Osteoblast (primary cell): Measurements from ENCODE around the gene NPDC1. TPM values are rescaled to one million over a fixed set of nuclear protein-coding genes. Genes with fewer than 3 reads are reported as not detected.

Experiments used
- DNase-seq: peaks from one replicate; pipeline ENCODE4 v3.0.0; 2011; ENCODE audit warnings: low spot score, mixed read lengths; ENCODE audit not compliant: insufficient read length; ENCODE audit errors: missing footprints
- H2AFZ ChIP-seq: 2 replicates; pipeline ENCODE4 v1.6.0; 2011; ENCODE audit warnings: mild to moderate bottlenecking, low read length
- H3K27ac ChIP-seq: 2 replicates; pipeline ENCODE4 v1.5.1; 2011; ENCODE audit warnings: mild to moderate bottlenecking, low read depth, low read length, moderate library complexity
- H3K27me3 ChIP-seq: 2 replicates; pipeline ENCODE4 v1.6.0; 2012; ENCODE audit warnings: mild to moderate bottlenecking, control low read depth, inconsistent platforms, low read length, moderate library complexity; ENCODE audit not compliant: insufficient read depth
- H3K36me3 ChIP-seq: 2 replicates; pipeline ENCODE4 v1.5.1; 2011; ENCODE audit warnings: mild to moderate bottlenecking, low read length, control low read depth, moderate library complexity; ENCODE audit not compliant: insufficient read depth
- H3K4me1 ChIP-seq: 2 replicates; pipeline ENCODE4 v1.5.1; 2011; ENCODE audit warnings: mild to moderate bottlenecking, low read length, control low read depth, moderate library complexity; ENCODE audit not compliant: insufficient read depth
- H3K4me2 ChIP-seq: 2 replicates; pipeline ENCODE4 v1.6.0; 2011; ENCODE audit warnings: mild to moderate bottlenecking, low read length; ENCODE audit not compliant: insufficient read depth
- H3K4me3 ChIP-seq: fragments of 200-600 bp; sonication (generic); 3 replicates; pipeline ENCODE4 v1.5.1; 2012; ENCODE audit warnings: mild to moderate bottlenecking, low read length, inconsistent platforms; ENCODE audit not compliant: insufficient read depth
- H3K79me2 ChIP-seq: 2 replicates; pipeline ENCODE4 v1.6.0; 2012; ENCODE audit warnings: mild to moderate bottlenecking, low read length, control low read depth, inconsistent platforms; ENCODE audit not compliant: insufficient read depth
- H3K9me3 ChIP-seq: 2 replicates; pipeline ENCODE4 v1.5.1; 2011; ENCODE audit warnings: low read depth, low read length, control low read depth
- H4K20me1 ChIP-seq: 2 replicates; pipeline ENCODE4 v1.6.0; 2012; ENCODE audit warnings: mild to moderate bottlenecking, low read length, control low read depth; ENCODE audit not compliant: insufficient read depth
- total RNA-seq: library from RNA; depleted of rRNA; stranded (reverse); fragments of >200 nt; gene quantifications from 2 replicates; pipeline ENCODE4 v1.2.3, GENCODE V29; 2012
- TF ChIP-seq, protein P1 (sequence below): IDR thresholded peaks from 2 replicates; pipeline ENCODE4 v1.5.1; 2011; ENCODE audit warnings: mild to moderate bottlenecking, low read depth, low read length, moderate library complexity; ENCODE audit errors: extremely low read depth

Gene NPDC1
- total RNA-seq, 1 donor, result 10.1 TPM

DNA sequence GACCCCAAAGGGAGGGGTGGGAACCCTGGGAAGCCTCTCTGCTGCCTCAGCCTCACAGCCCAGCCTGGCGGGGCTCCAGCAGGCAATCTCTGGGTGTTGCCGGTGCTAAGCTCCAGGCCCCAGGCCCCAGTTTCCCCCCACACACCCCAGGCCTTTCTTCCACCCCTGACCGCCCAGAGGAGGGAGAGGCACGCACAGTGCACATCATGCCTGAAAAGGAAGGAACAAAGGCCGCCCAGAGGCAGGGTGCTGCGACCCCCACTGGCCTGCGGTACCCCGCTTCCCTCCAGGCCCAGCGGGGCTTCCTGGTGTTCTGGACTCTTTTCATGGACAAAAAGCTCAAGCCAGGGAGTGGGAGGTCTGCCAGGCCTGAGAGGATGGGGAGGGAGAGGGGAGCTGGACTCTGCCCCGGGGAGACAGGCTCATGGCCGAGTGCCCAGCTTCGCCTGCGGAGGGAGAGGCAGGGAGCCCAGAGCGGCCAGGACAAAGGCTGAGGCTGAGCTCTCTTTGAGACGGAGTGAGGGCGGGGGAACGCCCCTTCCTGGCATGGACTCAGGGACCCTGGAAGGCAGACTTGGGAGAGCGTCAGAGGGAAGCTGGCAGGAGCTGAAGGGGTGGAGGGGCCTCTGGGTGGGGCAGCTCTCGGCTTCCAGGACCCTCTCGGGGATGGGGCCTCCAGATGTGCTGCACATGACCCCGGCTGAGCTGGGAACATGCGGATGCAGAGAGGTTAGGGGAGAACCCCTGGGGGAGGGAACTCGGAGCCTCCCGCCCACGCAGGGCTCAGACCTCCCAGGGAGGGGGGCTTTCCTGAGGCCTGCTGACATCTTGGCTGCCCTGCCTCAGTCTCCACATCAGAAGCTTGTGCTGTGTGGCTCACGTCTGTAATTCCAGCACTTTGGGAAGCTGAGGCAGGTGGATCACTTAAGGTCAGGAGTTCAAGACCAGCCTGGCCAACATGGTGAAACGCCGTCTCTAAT, 9.7 kb upstream of the NPDC1 start:
- TF ChIP-seq, protein P1, sequence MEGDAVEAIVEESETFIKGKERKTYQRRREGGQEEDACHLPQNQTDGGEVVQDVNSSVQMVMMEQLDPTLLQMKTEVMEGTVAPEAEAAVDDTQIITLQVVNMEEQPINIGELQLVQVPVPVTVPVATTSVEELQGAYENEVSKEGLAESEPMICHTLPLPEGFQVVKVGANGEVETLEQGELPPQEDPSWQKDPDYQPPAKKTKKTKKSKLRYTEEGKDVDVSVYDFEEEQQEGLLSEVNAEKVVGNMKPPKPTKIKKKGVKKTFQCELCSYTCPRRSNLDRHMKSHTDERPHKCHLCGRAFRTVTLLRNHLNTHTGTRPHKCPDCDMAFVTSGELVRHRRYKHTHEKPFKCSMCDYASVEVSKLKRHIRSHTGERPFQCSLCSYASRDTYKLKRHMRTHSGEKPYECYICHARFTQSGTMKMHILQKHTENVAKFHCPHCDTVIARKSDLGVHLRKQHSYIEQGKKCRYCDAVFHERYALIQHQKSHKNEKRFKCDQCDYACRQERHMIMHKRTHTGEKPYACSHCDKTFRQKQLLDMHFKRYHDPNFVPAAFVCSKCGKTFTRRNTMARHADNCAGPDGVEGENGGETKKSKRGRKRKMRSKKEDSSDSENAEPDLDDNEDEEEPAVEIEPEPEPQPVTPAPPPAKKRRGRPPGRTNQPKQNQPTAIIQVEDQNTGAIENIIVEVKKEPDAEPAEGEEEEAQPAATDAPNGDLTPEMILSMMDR, result no peak
- Histone ChIP-seq H3K27ac (no peak overlapping the region), H3K4me1 (no peaks in the 10 kb centered on the region), H3K27me3 (peaks cover 38% of the 10 kb centered on the region), H3K79me2 (no peaks in the 10 kb centered on the region), H3K9me3 (no peaks in the 10 kb centered on the region), H2AFZ (no peak overlapping the region), H4K20me1 (no peaks in the 10 kb centered on the region), H3K4me3 (no peak overlapping the region), H3K36me3 (no peaks in the 10 kb centered on the region), H3K4me2 (no peak overlapping the region)
- DNase-seq, result peak; percentile 98

DNA sequence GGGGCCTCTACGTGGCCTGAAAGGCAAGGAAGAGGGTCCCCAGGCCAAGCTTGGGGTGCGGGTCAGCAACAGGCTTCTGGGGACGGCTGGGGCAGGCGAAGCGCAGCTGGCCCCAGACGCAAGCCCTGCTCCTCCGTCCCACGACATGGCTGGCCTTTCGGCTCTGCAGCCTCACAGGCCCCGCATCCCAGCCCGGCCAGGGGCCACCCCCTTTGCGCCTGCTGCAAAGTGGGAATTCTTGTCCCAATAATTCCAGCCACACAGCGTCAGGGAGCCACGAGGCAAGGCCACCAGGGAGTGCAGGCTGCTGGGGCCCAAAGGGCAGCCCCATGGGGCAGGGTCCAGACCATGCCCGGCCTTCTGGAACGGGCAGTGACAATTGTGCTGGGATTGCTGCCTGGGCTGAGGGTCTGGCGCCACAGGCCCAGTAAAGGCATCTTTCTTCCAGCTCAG, 9.0 kb upstream of the NPDC1 start:
- TF ChIP-seq, protein P1, result no peak
- Histone ChIP-seq H3K27me3 (peaks cover 42% of the 10 kb centered on the region), H3K9me3 (no peaks in the 10 kb centered on the region), H2AFZ (no peak overlapping the region), H4K20me1 (no peaks in the 10 kb centered on the region), H3K4me3 (no peak overlapping the region), H3K27ac (no peak overlapping the region), H3K4me2 (no peak overlapping the region), H3K36me3 (no peaks in the 10 kb centered on the region), H3K79me2 (no peaks in the 10 kb centered on the region), H3K4me1 (no peaks in the 10 kb centered on the region)
- DNase-seq, result no peak

DNA sequence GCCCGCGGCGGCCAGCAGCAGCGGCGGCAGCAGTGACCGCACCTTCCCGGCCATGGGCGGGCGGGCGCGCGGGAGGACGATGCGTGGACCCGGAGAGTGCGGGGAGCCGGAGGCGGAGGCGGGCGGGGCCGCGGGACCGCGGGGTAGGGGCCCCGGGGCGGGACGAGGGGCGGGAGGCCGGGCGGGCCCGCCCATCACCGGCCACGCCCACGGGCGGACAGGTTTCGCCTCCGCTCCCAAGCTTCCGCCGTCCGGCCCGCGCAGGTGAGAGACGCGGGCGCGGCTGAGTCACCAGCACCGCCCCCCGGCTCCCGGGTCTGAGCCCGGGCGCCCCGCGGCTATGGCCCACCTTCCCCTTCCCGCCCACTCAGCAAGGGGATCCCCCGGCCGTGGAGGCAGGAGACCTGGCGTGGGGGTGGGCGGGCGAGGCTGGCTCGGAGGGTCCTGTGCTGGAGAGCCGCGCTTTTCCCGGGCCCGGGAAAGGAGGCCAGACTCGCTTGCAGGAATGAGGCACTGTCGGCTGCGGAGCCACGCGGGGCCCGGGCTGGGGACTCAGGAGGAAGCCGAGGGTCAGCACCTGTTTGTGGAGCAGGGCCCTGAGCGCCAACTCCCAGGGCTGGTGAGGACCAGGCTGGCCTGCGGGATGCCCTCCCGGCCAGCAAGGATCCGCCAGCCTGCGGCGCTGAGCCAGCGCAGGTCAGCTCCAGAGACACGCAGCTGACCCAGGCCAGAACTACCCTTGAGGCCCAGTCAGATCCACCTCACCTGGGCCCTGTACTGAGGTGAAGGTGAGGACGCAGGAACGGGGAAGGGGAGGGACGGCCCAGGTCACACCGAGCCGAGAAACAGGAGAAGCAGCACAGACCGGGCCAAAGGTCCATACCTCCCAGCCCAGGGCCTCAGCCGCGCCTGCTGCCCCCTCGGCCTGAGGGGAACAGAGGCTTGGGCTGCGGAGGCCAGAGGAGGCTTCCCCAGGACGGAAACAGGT, 8.3 kb upstream of the NPDC1 start, which contains the start of gene ENTPD2:
TSS of gene ENTPD2 (minus strand) at position 118 of the 988 bp plus-strand sequence. CDS start at position 54, 64 bp downstream.
- Histone ChIP-seq H3K27me3 (peaks cover 49% of the 10 kb centered on the region), H3K4me1 (no peaks in the 10 kb centered on the region), H3K9me3 (no peaks in the 10 kb centered on the region), H3K36me3 (no peaks in the 10 kb centered on the region), H4K20me1 (peaks cover 4% of the 10 kb centered on the region), H3K27ac (no peak within 1 kb of the TSS), H2AFZ (no peak within 1 kb of the TSS), H3K79me2 (no peaks in the 10 kb centered on the region), H3K4me3 (no peak within 1 kb of the TSS), H3K4me2 (no peak within 1 kb of the TSS)
- no peak for DNase-seq
- TF ChIP-seq, protein P1, result no peak
